K562 (cell line): Measurements from ENCODE around the gene GNAQ.
"Not testable (repeated sequence)": the region's sequence is repeated elsewhere in the genome, so short reads cannot be mapped to it uniquely, and the experiment has no call there.

Experiments
- ETV6 ChIP-seq, 3 experiments: fragments of 150-350 bp in 1 of 3; sonication (generic) in 1 of 3; formaldehyde crosslinking in 1 of 3; IDR thresholded peaks; 2 replicates each; pipeline versions ENCODE4 v1.6.1 to v1.8.0; 2014 to 2022; ENCODE audit warnings: borderline replicate concordance in 2 of 3, low read depth in 2 of 3, antibody characterized with exemption in 1 of 3, low read length in 1 of 3, mild to moderate bottlenecking in 1 of 3, missing genetic modification reagents in 1 of 3
- HIVEP1 ChIP-seq: fragments of 250-450 bp; sonication (Bioruptor Pico); IDR thresholded peaks from 2 replicates; pipeline ENCODE4 v1.4.0; 2020; ENCODE audit warnings: mild to moderate bottlenecking
- SP1 ChIP-seq: sonication (generic); formaldehyde crosslinking; IDR thresholded peaks from 2 replicates; pipeline ENCODE4 v1.8.1; 2022; ENCODE audit warnings: mild to moderate bottlenecking, missing genetic modification reagents

DNA sequence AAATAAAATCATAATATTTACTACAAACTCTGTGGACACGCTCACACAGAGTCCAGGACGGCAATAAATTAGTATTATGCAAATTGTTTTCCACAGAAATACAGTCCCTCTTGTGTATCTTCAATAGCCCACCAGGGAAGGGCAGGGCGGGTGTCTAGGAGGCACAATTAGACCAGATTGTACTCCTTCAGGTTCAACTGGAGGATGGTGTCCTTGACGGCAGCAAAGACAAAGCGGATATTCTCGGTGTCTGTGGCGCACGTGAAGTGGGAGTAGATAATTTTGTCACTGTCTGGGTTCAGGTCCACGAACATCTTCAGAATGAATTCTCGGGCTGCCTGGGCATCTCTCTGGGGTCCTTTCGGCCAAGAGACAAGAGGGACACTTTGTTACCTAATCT lies 310.5 kb downstream of the GNAQ start:
- not testable (repeated sequence) for TF ChIP-seq SP1 (CRISPR knock-in tag); HIVEP1 (CRISPR knock-in tag); ETV6 (IDR thresholded peaks at IDR 0.05; ENCODE audit: borderline replicate concordance in 1 of 2, low read depth in 2 of 2, low read length in 1 of 2); ETV6 (CRISPR knock-in tag; IDR thresholded peaks at IDR 0.05; ENCODE audit: borderline replicate concordance)
